HepG2 (cell line): Measurements from ENCODE around the gene PHKA2. TPM values are rescaled to one million over a fixed set of nuclear protein-coding genes. Genes with fewer than 3 reads are reported as not detected.

Source experiments
- ATAC-seq: fragments of 200-7000 bp; cut with Tn5 transposase; 3 replicates; pipeline ENCODE4 v1.9.1; 2020; ENCODE audit warnings: mild to moderate bottlenecking, moderate library complexity
- BruUV-seq: library from RNA; stranded (reverse); fragments of 400-500 nt; replicated peaks from 2 replicates; lab custom pipeline; 2021; lab: Mats Ljungman, UMichigan
- CTCF ChIA-PET: fragments of 300-600 bp; formaldehyde crosslinking; extraction: SDS; loops from one replicate; lab custom pipeline; 2021; ENCODE audit warnings: low total read pairs, inconsistent platforms, low intra/inter-chr PET ratio; lab: Yijun Ruan, JAX
- POLR2A ChIA-PET: fragments of 350-600 bp; sonication (Branson Sonifier 250); formaldehyde crosslinking; loops from one replicate; lab custom pipeline; 2020; ENCODE audit warnings: antibody characterized with exemption, inconsistent platforms; lab: Yijun Ruan, JAX
- DNase-seq: peaks from one replicate; pipeline ENCODE4 v3.0.0-alpha.2; 2015; ENCODE audit warnings: low spot score
- FAIRE-seq: peaks from 3 replicates; lab custom pipeline; 2011; peaks lifted over from hg19 to GRCh38; lab: Jason Lieb, UNC
- H2AFZ ChIP-seq: one replicate; pipeline ENCODE4 v1.6.1; 2011; ENCODE audit warnings: low read length, inconsistent platforms
- H3K27ac ChIP-seq: fragments of 300-600 bp; 3 replicates; pipeline ENCODE4 v1.8.0; 2011; ENCODE audit warnings: mixed run types, mild to moderate bottlenecking, mixed read lengths, low read length, inconsistent platforms; ENCODE audit not compliant: insufficient read depth; ENCODE audit errors: extremely low read length
- H3K27me3 ChIP-seq, 2 experiments: fragments of 200-600 bp in 1 of 2; 2 replicates in 1 of 2; 3 replicates in 1 of 2; pipeline versions ENCODE4 v1.6.0 to v1.8.0; 2011; ENCODE audit warnings: low read length in 2 of 2, mild to moderate bottlenecking in 2 of 2, moderate library complexity in 2 of 2, inconsistent platforms in 1 of 2; ENCODE audit not compliant: insufficient read depth in 2 of 2, control insufficient read depth in 1 of 2
- H3K36me3 ChIP-seq, 2 experiments: fragments of 200-600 bp in 1 of 2; replicated peaks in 1 of 2; 2 replicates in 1 of 2; 3 replicates in 1 of 2; pipeline versions ENCODE4 v1.5.1 to v1.8.0; 2011; ENCODE audit warnings: low read length in 2 of 2, inconsistent platforms in 1 of 2; ENCODE audit not compliant: insufficient read depth in 2 of 2, control insufficient read depth in 1 of 2
- H3K4me1 ChIP-seq: 2 replicates; pipeline ENCODE4 v1.5.1; 2012; ENCODE audit warnings: low read length, inconsistent platforms; ENCODE audit not compliant: insufficient read depth
- H3K4me2 ChIP-seq: 2 replicates; pipeline ENCODE4 v1.6.0; 2011; ENCODE audit warnings: low read depth, low read length, inconsistent platforms
- H3K4me3 ChIP-seq, 3 experiments: fragments of 200-600 bp in 1 of 3; sonication (generic), shearing (Covaris generic) in 1 of 3; replicated peaks in 1 of 3; 2 replicates each; pipeline ENCODE4 v1.5.1; 2011 to 2016; ENCODE audit warnings: low read length in 3 of 3, inconsistent platforms in 2 of 3, low read depth in 2 of 3, mild to moderate bottlenecking in 2 of 3, control low read depth in 1 of 3, mixed read lengths in 1 of 3; ENCODE audit not compliant: insufficient read depth in 1 of 3
- H3K79me2 ChIP-seq: one replicate; pipeline ENCODE4 v1.6.1; 2011; ENCODE audit warnings: low read length, inconsistent platforms; ENCODE audit not compliant: insufficient read depth
- H3K9ac ChIP-seq: 2 replicates; pipeline ENCODE4 v1.6.0; 2011; ENCODE audit warnings: mild to moderate bottlenecking, low read depth, low read length, inconsistent platforms; ENCODE audit not compliant: insufficient read depth
- H3K9me3 ChIP-seq: 2 replicates; pipeline ENCODE4 v1.5.1; 2012; ENCODE audit warnings: mild to moderate bottlenecking, low read length
- H4K20me1 ChIP-seq: 2 replicates; pipeline ENCODE4 v1.6.0; 2011; ENCODE audit warnings: inconsistent platforms, mild to moderate bottlenecking, low read length, moderate library complexity; ENCODE audit not compliant: insufficient read depth
- ATRX ChIP-seq: sonication (generic); formaldehyde crosslinking; IDR thresholded peaks from 2 replicates; pipeline ENCODE4 v1.4.0; 2020; ENCODE audit warnings: missing genetic modification reagents, borderline replicate concordance
- BHLHE40 ChIP-seq: IDR thresholded peaks from 2 replicates; pipeline ENCODE4 v1.6.1; 2011; ENCODE audit warnings: low read length, improper control_type of control experiment
- CEBPB ChIP-seq: IDR thresholded peaks from 2 replicates; pipeline ENCODE4 v1.6.1; 2011; ENCODE audit warnings: low read depth, low read length, improper control_type of control experiment, borderline replicate concordance
- GATAD1 ChIP-seq: IDR thresholded peaks from 2 replicates; pipeline ENCODE4 v1.6.1; 2016; ENCODE audit warnings: missing genetic modification reagents, missing compliant biosample characterization
- POLR2G ChIP-seq: fragments of 200-400 bp; formaldehyde crosslinking; IDR thresholded peaks from 2 replicates; pipeline ENCODE4 v1.6.1; 2018; ENCODE audit warnings: mild to moderate bottlenecking, low read depth, low read length, moderate library complexity
- SMAD3 ChIP-seq: sonication (generic); formaldehyde crosslinking; IDR thresholded peaks from 2 replicates; pipeline ENCODE4 v1.4.0; 2020; ENCODE audit warnings: missing genetic modification reagents
- TOPORS ChIP-seq: sonication (generic); formaldehyde crosslinking; IDR thresholded peaks from 2 replicates; pipeline ENCODE4 v1.8.0; 2023; ENCODE audit warnings: mild to moderate bottlenecking, missing genetic modification reagents
- ZFY ChIP-seq: sonication (generic); formaldehyde crosslinking; IDR thresholded peaks from 2 replicates; pipeline ENCODE4 v1.4.0; 2020; ENCODE audit warnings: missing genetic modification reagents
- ZMYM4 ChIP-seq: sonication (generic); formaldehyde crosslinking; IDR thresholded peaks from 2 replicates; pipeline ENCODE4 v1.8.1; 2023; ENCODE audit warnings: mild to moderate bottlenecking, missing genetic modification reagents
- ZNF138 ChIP-seq: sonication (generic); formaldehyde crosslinking; IDR thresholded peaks from 2 replicates; pipeline ENCODE4 v1.5.0; 2020; ENCODE audit warnings: mild to moderate bottlenecking, low read depth, missing genetic modification reagents
- ZNF563 ChIP-seq: sonication (generic); formaldehyde crosslinking; IDR thresholded peaks from 2 replicates; pipeline ENCODE4 v1.8.0; 2022; ENCODE audit warnings: mild to moderate bottlenecking, moderate library complexity, missing genetic modification reagents
- ZNF639 ChIP-seq: conservative IDR thresholded peaks from 2 replicates; pipeline ENCODE4 v1.6.1; 2018; ENCODE audit warnings: missing genetic modification reagents
- WGBS: methylation state at CpG from one replicate; pipeline ENCODE4 v1.1.6; 2017; ENCODE audit warnings: low lambda C conversion rate; 5-methylcytosine and 5-hydroxymethylcytosine counted together
- in situ Hi-C: cut with HindIII; loops from 2 replicates; pipeline ENCODE4 v1.10.0; 2017; ENCODE audit warnings: low pct_unique_long_range_greater_than_20kb; ENCODE audit not compliant: extremely low pct_ligation_motif_present
- intact Hi-C: fragments of 100-400 bp; cut with micrococcal nuclease; formaldehyde crosslinking; loops from one replicate; pipeline ENCODE4 v1.10.0; 2022; ENCODE audit not compliant: unreplicated experiment
- polyA plus RNA-seq, 8 experiments: library from polyadenylated mRNA; depleted of rRNA in 3 of 8; stranded (reverse) in 7 of 8; unstranded in 1 of 8; fragments of >200 nt; fragmentation: Illumina TruSeq in 4 of 8; extraction: Trizol in 4 of 8; gene quantifications; 2 replicates each; pipeline versions ENCODE4 v1.2.1 to v1.2.3, GENCODE V29; 2011 to 2016; ENCODE audit warnings: low read depth in 4 of 8, missing spikeins in 1 of 8, mixed read lengths in 1 of 8; ENCODE audit not compliant: insufficient read depth in 1 of 8
- total RNA-seq, 5 experiments: library from RNA; depleted of rRNA; stranded (reverse); fragments of >200 nt; fragmentation: Illumina TruSeq; extraction: Trizol; gene quantifications; 2 replicates each; pipeline ENCODE4 v1.2.3, GENCODE V29; 2016; ENCODE audit warnings: low read depth in 1 of 5

PHKA2 gene
- total and polyA plus RNA-seq, 2 of the 13 experiments (the other 11 are each of a cell fraction or from before 2014, with no cell fraction given), result 20.5 to 273 TPM

GRCh38 chrX:18956303-18957032 lies 27.4 kb downstream of the PHKA2 start:
- H3K9ac ChIP-seq, result no peak overlapping the region
- CTCF ChIA-PET, result no interaction called here
- no peak for FAIRE-seq

GRCh38 chrX:18955676-18956075 lies 28.2 kb downstream of the PHKA2 start:
- CTCF ChIA-PET, result interaction anchor here (0.6 kb wide), 1 partner anchor 378 kb away, joined by 3 read pairs; no protein-coding TSS in a partner anchor

More at GRCh38 chrX:18956303-18957032, 27.4 kb downstream of the PHKA2 start:
- H3K27ac ChIP-seq, result no peak overlapping the region
- peaks cover 6% of the 10 kb centered on the region; the same call in 1 of the 2 replicates for H3K4me1 ChIP-seq
- no peak overlapping the region for H3K4me3 ChIP-seq
- H2AFZ ChIP-seq, result no peak overlapping the region
- POLR2A ChIA-PET, result no interaction called here
- in situ Hi-C loops, result no loop called here
- H3K9me3 ChIP-seq, result no peaks in the 10 kb centered on the region
- peaks cover 29% of the 10 kb centered on the region for H3K79me2 ChIP-seq
- no peak overlapping the region for H3K4me2 ChIP-seq
- BruUV-seq, result no TSS peak
- DNase-seq (peak; percentile 11), ATAC-seq (no peak)
- peaks cover 1 to 19% of the 10 kb centered on the region in 2 experiments; a peak in 3 of 5 replicates for H3K36me3 ChIP-seq
- intact Hi-C loops, result no loop called here
- TF ChIP-seq ZNF639 (CRISPR knock-in tag) (no peak), CEBPB (peak; percentile 7; the same call in 1 of the 2 replicates), ZNF138 (CRISPR knock-in tag) (no peak), ZMYM4 (CRISPR knock-in tag) (no peak)
- TF ChIP-seq, all 625 proteins: peak for 1
- Histone ChIP-seq H4K20me1 (peaks cover 15% of the 10 kb centered on the region), H3K27me3 (no peaks in the 10 kb centered on the region)
- 91% methylated on average over 6 of the region's 7 CpGs for WGBS

More at GRCh38 chrX:18955676-18956075, 28.2 kb downstream of the PHKA2 start:
- H3K4me3 ChIP-seq, result no peak overlapping the region
- no peaks in the 10 kb centered on the region for H3K9me3 ChIP-seq
- H3K9ac ChIP-seq, result no peak overlapping the region
- no peak overlapping the region for H3K27ac ChIP-seq
- DNase-seq (no peak), ATAC-seq (no peak), FAIRE-seq (no peak)
- POLR2A ChIA-PET, result no interaction called here
- H3K4me2 ChIP-seq, result no peak overlapping the region
- in situ Hi-C loops, result no loop called here
- peaks cover 2 to 26% of the 10 kb centered on the region in 2 experiments; a peak in 3 of 5 replicates for H3K36me3 ChIP-seq
- intact Hi-C loops, result no loop called here
- no peak for TF ChIP-seq BHLHE40
- no peak for TF ChIP-seq TOPORS
- no peak for TF ChIP-seq GATAD1 (CRISPR knock-in tag)
- no peak for TF ChIP-seq ZNF563 (CRISPR knock-in tag)
- TF ChIP-seq ATRX, result no peak
- no peak for TF ChIP-seq SMAD3
- no peak for TF ChIP-seq POLR2G
- no peak for TF ChIP-seq ZFY (CRISPR knock-in tag)
- no peaks in the 10 kb centered on the region for H3K27me3 ChIP-seq
- peaks cover 12% of the 10 kb centered on the region for H4K20me1 ChIP-seq
- WGBS, result 99% methylated on average over 4 of the region's 4 CpGs
- peaks cover 6% of the 10 kb centered on the region; the same call in 1 of the 2 replicates for H3K4me1 ChIP-seq
- H2AFZ ChIP-seq, result no peak overlapping the region
- peaks cover 27% of the 10 kb centered on the region for H3K79me2 ChIP-seq
- BruUV-seq, result no TSS peak
